H9 (cell line): ENCODE measurements around the gene NRP2. TPM values are rescaled to one million over a fixed set of nuclear protein-coding genes. Genes with fewer than 3 reads are reported as not detected.

Experiments
- DNase-seq: peaks from one replicate; pipeline ENCODE4 v3.0.0-alpha.2; 2017
- H2AFZ ChIP-seq: one replicate; pipeline ENCODE4 v1.6.1; 2013; ENCODE audit warnings: mild to moderate bottlenecking, low read length, control low read depth, moderate library complexity
- H2AK5ac ChIP-seq: 2 replicates; pipeline ENCODE4 v1.6.1; 2013; ENCODE audit warnings: low read length, control low read depth, mixed read lengths; ENCODE audit not compliant: insufficient read length
- H2BK120ac ChIP-seq: one replicate; pipeline ENCODE4 v1.6.1; 2013; ENCODE audit warnings: low read depth, mild to moderate bottlenecking, low read length, control low read depth, inconsistent platforms; ENCODE audit not compliant: poor library complexity, severe bottlenecking
- H2BK12ac ChIP-seq: 2 replicates; pipeline ENCODE4 v1.6.1; 2013; ENCODE audit warnings: low read length, control low read depth, mixed read lengths, low read depth; ENCODE audit not compliant: insufficient read length
- H2BK15ac ChIP-seq: 2 replicates; pipeline ENCODE4 v1.6.1; 2013; ENCODE audit warnings: low read depth, low read length, control low read depth
- H2BK20ac ChIP-seq: one replicate; pipeline ENCODE4 v1.6.1; 2013; ENCODE audit warnings: low read depth, mild to moderate bottlenecking, low read length, control low read depth, inconsistent platforms; ENCODE audit not compliant: poor library complexity, severe bottlenecking
- H2BK5ac ChIP-seq: 2 replicates; pipeline ENCODE4 v1.6.1; 2013; ENCODE audit warnings: low read length, control low read depth, mixed read lengths; ENCODE audit not compliant: insufficient read length
- H3K14ac ChIP-seq: 2 replicates; pipeline ENCODE4 v1.6.1; 2013; ENCODE audit warnings: low read length, control low read depth; ENCODE audit not compliant: insufficient read depth
- H3K18ac ChIP-seq: 2 replicates; pipeline ENCODE4 v1.6.1; 2013; ENCODE audit warnings: low read depth, mild to moderate bottlenecking, mixed read lengths, low read length, control low read depth; ENCODE audit not compliant: insufficient read length
- H3K23ac ChIP-seq: 2 replicates; pipeline ENCODE4 v1.6.1; 2013; ENCODE audit warnings: low read length, control low read depth, mixed read lengths, low read depth; ENCODE audit not compliant: insufficient read length
- H3K23me2 ChIP-seq: 2 replicates; pipeline ENCODE4 v1.6.1; 2013; ENCODE audit warnings: low read depth, mild to moderate bottlenecking, mixed read lengths, low read length, control low read depth; ENCODE audit not compliant: insufficient read length, poor library complexity, severe bottlenecking
- H3K27ac ChIP-seq: 2 replicates; pipeline ENCODE4 v1.5.1; 2013; ENCODE audit warnings: low read length, control low read depth, mixed read lengths, low read depth; ENCODE audit not compliant: insufficient read length
- H3K27me3 ChIP-seq: 2 replicates; pipeline ENCODE4 v1.6.1; 2013; ENCODE audit warnings: low read length, control low read depth, inconsistent platforms; ENCODE audit not compliant: insufficient read depth
- H3K4ac ChIP-seq: 2 replicates; pipeline ENCODE4 v1.6.1; 2013; ENCODE audit warnings: low read depth, mild to moderate bottlenecking, control low read depth, inconsistent platforms, low read length, moderate library complexity
- H3K4me1 ChIP-seq: 2 replicates; pipeline ENCODE4 v1.6.1; 2013; ENCODE audit warnings: low read length, control low read depth, inconsistent platforms; ENCODE audit not compliant: insufficient read depth
- H3K4me2 ChIP-seq: 2 replicates; pipeline ENCODE4 v1.6.1; 2013; ENCODE audit warnings: low read length, control low read depth, mixed read lengths; ENCODE audit not compliant: insufficient read length, insufficient read depth
- H3K56ac ChIP-seq: 2 replicates; pipeline ENCODE4 v1.6.1; 2013; ENCODE audit warnings: low read depth, mild to moderate bottlenecking, mixed read lengths, low read length, control low read depth; ENCODE audit not compliant: insufficient read length
- H3K79me1 ChIP-seq: 2 replicates; pipeline ENCODE4 v1.6.1; 2013; ENCODE audit warnings: low read depth, mild to moderate bottlenecking, moderate library complexity, low read length, control low read depth, inconsistent platforms; ENCODE audit not compliant: insufficient read depth, poor library complexity, severe bottlenecking
- H3K79me2 ChIP-seq: 2 replicates; pipeline ENCODE4 v1.6.1; 2013; ENCODE audit warnings: low read length, control low read depth, inconsistent platforms; ENCODE audit not compliant: insufficient read depth
- H3K9ac ChIP-seq: 2 replicates; pipeline ENCODE4 v1.6.1; 2013; ENCODE audit warnings: low read length, control low read depth, mixed read lengths; ENCODE audit not compliant: insufficient read length; ENCODE audit errors: extremely low read depth
- H3K9me3 ChIP-seq: one replicate; pipeline ENCODE4 v1.6.1; 2013; ENCODE audit warnings: low read depth, low read length, inconsistent platforms; ENCODE audit not compliant: control insufficient read depth
- H3T11ph ChIP-seq: one replicate; pipeline ENCODE4 v1.6.1; 2013; ENCODE audit warnings: mild to moderate bottlenecking, low read length, control low read depth, inconsistent platforms
- H4K20me1 ChIP-seq: one replicate; pipeline ENCODE4 v1.6.1; 2013; ENCODE audit not compliant: control insufficient read depth, insufficient read length, insufficient read depth
- H4K5ac ChIP-seq: 2 replicates; pipeline ENCODE4 v1.6.1; 2013; ENCODE audit warnings: low read depth, mild to moderate bottlenecking, mixed read lengths, low read length, control low read depth; ENCODE audit not compliant: insufficient read length
- H4K8ac ChIP-seq: replicated peaks from 2 replicates; pipeline ENCODE4 v1.6.1; 2013; ENCODE audit warnings: low read length, control low read depth, mixed read lengths, low read depth; ENCODE audit not compliant: insufficient read length
- H4K91ac ChIP-seq: 2 replicates; pipeline ENCODE4 v1.6.1; 2013; ENCODE audit warnings: low read depth, mild to moderate bottlenecking, moderate library complexity, mixed read lengths, low read length, control low read depth; ENCODE audit not compliant: insufficient read length
- H3K27ac Mint-ChIP-seq, 3 experiments: 2 replicates in 2 of 3; 3 replicates in 1 of 3; pipeline ENCODE4 v1.8.0; 2020 to 2021; ENCODE audit warnings: mixed read lengths in 3 of 3, mild to moderate bottlenecking in 1 of 3, moderate library complexity in 1 of 3
- H3K27me3 Mint-ChIP-seq: 2 replicates; pipeline ENCODE4 v1.8.0; 2021; ENCODE audit warnings: low read depth, mild to moderate bottlenecking, moderate library complexity, mixed read lengths
- H3K36me3 Mint-ChIP-seq, 3 experiments: 2 replicates in 2 of 3; 3 replicates in 1 of 3; pipeline ENCODE4 v1.8.0; 2020 to 2021; ENCODE audit warnings: low read depth in 3 of 3, mixed read lengths in 3 of 3; ENCODE audit not compliant: insufficient read depth in 1 of 3
- H3K4me1 Mint-ChIP-seq, 2 experiments: 2 replicates each; pipeline ENCODE4 v1.8.0; 2020; ENCODE audit warnings: mixed read lengths in 2 of 2
- H3K4me3 Mint-ChIP-seq, 2 experiments: 2 replicates in 1 of 2; 3 replicates in 1 of 2; pipeline ENCODE4 v1.8.0; 2020 to 2021; ENCODE audit warnings: mild to moderate bottlenecking in 2 of 2, mixed read lengths in 2 of 2, moderate library complexity in 1 of 2
- H3K9me3 Mint-ChIP-seq, 2 experiments: 2 replicates in 1 of 2; 3 replicates in 1 of 2; pipeline ENCODE4 v1.8.0; 2020; ENCODE audit warnings: mild to moderate bottlenecking in 2 of 2, mixed read lengths in 2 of 2, moderate library complexity in 1 of 2
- WGBS: extraction: QIAGEN DNeasy Blood & Tissue Kit; methylation state at CpG from one replicate; pipeline ENCODE4 v1.1.7; 2013; ENCODE audit warnings: missing lambda C conversion rate, low lambda C conversion rate, mixed read lengths; ENCODE audit not compliant: insufficient read length; ENCODE audit errors: extremely low coverage; 5-methylcytosine and 5-hydroxymethylcytosine counted together
- total RNA-seq: library from RNA; stranded (reverse); gene quantifications from 2 replicates; pipeline ENCODE4 v1.2.1, GENCODE V29; 2021
- TF ChIP-seq, protein P1 (sequence below): fragments of 200-600 bp; sonication (generic); conservative IDR thresholded peaks from 3 replicates; pipeline ENCODE4 v1.8.0; 2021; ENCODE audit warnings: antibody characterized with exemption, mild to moderate bottlenecking

The NRP2 gene
- total RNA-seq, 1 experiment from 2014 or later = 19.7 TPM

DNA sequence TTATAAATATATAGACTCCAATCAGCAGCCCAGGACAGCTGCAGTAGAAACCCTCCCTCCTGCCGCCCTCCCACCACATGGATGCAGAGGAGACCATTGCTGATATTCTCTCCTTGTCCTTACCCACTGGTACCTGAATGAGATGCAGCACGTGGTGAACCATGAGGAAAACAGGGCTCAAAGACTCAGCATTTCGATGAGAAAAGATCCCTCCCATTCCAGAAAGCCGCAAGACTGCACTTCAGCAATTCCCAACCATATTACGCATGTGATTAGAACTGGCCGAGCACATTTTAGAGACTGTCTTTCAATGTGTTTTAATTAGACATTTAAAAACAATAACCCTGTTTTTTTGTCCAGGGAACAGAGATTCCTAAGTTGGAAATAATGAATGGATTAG, 125.5 kb downstream of the NRP2 start:
- no peak overlapping the region for H2AFZ ChIP-seq
- H4K8ac ChIP-seq = no peak overlapping the region
- no peaks in the 10 kb centered on the region for H3K79me2 ChIP-seq
- Mint-ChIP-seq H3K36me3 (no peaks in the 10 kb centered on the region), H3K4me1 (peaks cover 14 to 17% of the 10 kb centered on the region in 2 experiments), H3K27me3 (peaks cover 2% of the 10 kb centered on the region; the same call in 1 of the 2 replicates), H3K9me3 (no peaks in the 10 kb centered on the region), H3K4me3 (no peak overlapping the region), H3K27ac (no peak overlapping the region)
- H4K91ac ChIP-seq = no peak overlapping the region
- no peak overlapping the region for H3K9ac ChIP-seq
- H2BK15ac ChIP-seq = no peak overlapping the region
- no peak overlapping the region for H2BK12ac ChIP-seq
- no peak overlapping the region for H4K5ac ChIP-seq
- H2BK120ac ChIP-seq = no peak overlapping the region
- WGBS = no CpG with 5 or more reads among the region's 6 CpGs
- DNase-seq = no peak
- no peak overlapping the region for H3K23ac ChIP-seq
- H3K79me1 ChIP-seq = no peaks in the 10 kb centered on the region
- no peak overlapping the region for H3K4me2 ChIP-seq
- TF ChIP-seq, protein P1, sequence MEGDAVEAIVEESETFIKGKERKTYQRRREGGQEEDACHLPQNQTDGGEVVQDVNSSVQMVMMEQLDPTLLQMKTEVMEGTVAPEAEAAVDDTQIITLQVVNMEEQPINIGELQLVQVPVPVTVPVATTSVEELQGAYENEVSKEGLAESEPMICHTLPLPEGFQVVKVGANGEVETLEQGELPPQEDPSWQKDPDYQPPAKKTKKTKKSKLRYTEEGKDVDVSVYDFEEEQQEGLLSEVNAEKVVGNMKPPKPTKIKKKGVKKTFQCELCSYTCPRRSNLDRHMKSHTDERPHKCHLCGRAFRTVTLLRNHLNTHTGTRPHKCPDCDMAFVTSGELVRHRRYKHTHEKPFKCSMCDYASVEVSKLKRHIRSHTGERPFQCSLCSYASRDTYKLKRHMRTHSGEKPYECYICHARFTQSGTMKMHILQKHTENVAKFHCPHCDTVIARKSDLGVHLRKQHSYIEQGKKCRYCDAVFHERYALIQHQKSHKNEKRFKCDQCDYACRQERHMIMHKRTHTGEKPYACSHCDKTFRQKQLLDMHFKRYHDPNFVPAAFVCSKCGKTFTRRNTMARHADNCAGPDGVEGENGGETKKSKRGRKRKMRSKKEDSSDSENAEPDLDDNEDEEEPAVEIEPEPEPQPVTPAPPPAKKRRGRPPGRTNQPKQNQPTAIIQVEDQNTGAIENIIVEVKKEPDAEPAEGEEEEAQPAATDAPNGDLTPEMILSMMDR = no peak
- no peak overlapping the region for H3K14ac ChIP-seq
- no peak overlapping the region for H3K27ac ChIP-seq
- H3K56ac ChIP-seq = no peak overlapping the region
- H2AK5ac ChIP-seq = no peak overlapping the region
- H2BK20ac ChIP-seq = no peak overlapping the region
- H3K4ac ChIP-seq = no peak overlapping the region
- H3K27me3 ChIP-seq = no peaks in the 10 kb centered on the region
- H3T11ph ChIP-seq = no peak overlapping the region
- no peak overlapping the region for H3K18ac ChIP-seq
- no peaks in the 10 kb centered on the region for H3K4me1 ChIP-seq
- H3K23me2 ChIP-seq = no peaks in the 10 kb centered on the region
- no peaks in the 10 kb centered on the region for H3K9me3 ChIP-seq
- H4K20me1 ChIP-seq = no peaks in the 10 kb centered on the region
- H2BK5ac ChIP-seq = no peak overlapping the region
